Neuronal stem cell (in vitro differentiated cells): Measurements from ENCODE around the gene CRHR2.

Source experiments
- DNase-seq: peaks from one replicate; pipeline ENCODE4 v3.0.0-alpha.2; 2013; ENCODE audit warnings: low spot score
- H2AFZ ChIP-seq: one replicate; pipeline ENCODE4 v1.6.1; 2013; ENCODE audit warnings: mild to moderate bottlenecking, low read length, inconsistent platforms
- H2AK5ac ChIP-seq: 2 replicates; pipeline ENCODE4 v1.6.1; 2013; ENCODE audit warnings: low read depth, mild to moderate bottlenecking, inconsistent platforms, low read length, moderate library complexity, mixed read lengths
- H2BK120ac ChIP-seq: 2 replicates; pipeline ENCODE4 v1.6.1; 2013; ENCODE audit warnings: low read depth, mild to moderate bottlenecking, inconsistent platforms, low read length, moderate library complexity, mixed read lengths
- H2BK12ac ChIP-seq: one replicate; pipeline ENCODE4 v1.6.1; 2013; ENCODE audit warnings: low read length, inconsistent platforms
- H2BK15ac ChIP-seq: 2 replicates; pipeline ENCODE4 v1.6.1; 2013; ENCODE audit warnings: mild to moderate bottlenecking, low read length, inconsistent platforms, mixed read lengths
- H2BK5ac ChIP-seq: one replicate; pipeline ENCODE4 v1.6.1; 2013; ENCODE audit warnings: inconsistent platforms, mild to moderate bottlenecking, low read length, moderate library complexity
- H3K14ac ChIP-seq: one replicate; pipeline ENCODE4 v1.6.1; 2013; ENCODE audit warnings: low read length, inconsistent platforms
- H3K18ac ChIP-seq: 2 replicates; pipeline ENCODE4 v1.6.1; 2013; ENCODE audit warnings: low read length, inconsistent platforms
- H3K23ac ChIP-seq: 2 replicates; pipeline ENCODE4 v1.6.1; 2013; ENCODE audit warnings: low read depth, mild to moderate bottlenecking, mixed read lengths, low read length, inconsistent platforms; ENCODE audit not compliant: poor library complexity
- H3K27ac ChIP-seq: replicated peaks from 3 replicates; pipeline ENCODE4 v1.5.1; 2013; ENCODE audit warnings: low read length, inconsistent platforms
- H3K27me3 ChIP-seq, 3 experiments: 2 replicates each; pipeline ENCODE4 v1.6.1; 2013; ENCODE audit warnings: low read length in 3 of 3, mild to moderate bottlenecking in 2 of 3, inconsistent platforms in 1 of 3, low read depth in 1 of 3, mixed read lengths in 1 of 3, moderate library complexity in 1 of 3; ENCODE audit not compliant: control insufficient read depth in 3 of 3, insufficient read depth in 3 of 3
- H3K36me3 ChIP-seq, 2 donors: replicated peaks in 1 of 2; 2 replicates each; pipeline ENCODE4 v1.6.1; 2013; ENCODE audit warnings: low read length in 2 of 2; ENCODE audit not compliant: control insufficient read depth in 2 of 2, insufficient read depth in 2 of 2
- H3K4ac ChIP-seq: 2 replicates; pipeline ENCODE4 v1.6.1; 2013; ENCODE audit warnings: inconsistent platforms, mild to moderate bottlenecking, low read length, moderate library complexity
- H3K4me1 ChIP-seq, 2 donors: 1 replicate in 1 of 2; 2 replicates in 1 of 2; pipeline ENCODE4 v1.6.1; 2013; ENCODE audit warnings: low read length in 2 of 2, low read depth in 1 of 2; ENCODE audit not compliant: control insufficient read depth in 2 of 2, insufficient read depth in 1 of 2
- H3K4me2 ChIP-seq: one replicate; pipeline ENCODE4 v1.6.1; 2013; ENCODE audit warnings: mild to moderate bottlenecking, low read length, inconsistent platforms; ENCODE audit not compliant: insufficient read depth, poor library complexity, severe bottlenecking
- H3K4me3 ChIP-seq, 2 donors: 2 replicates each; pipeline ENCODE4 v1.5.1; 2013; ENCODE audit warnings: low read length in 2 of 2, mild to moderate bottlenecking in 2 of 2, inconsistent platforms in 1 of 2, moderate library complexity in 1 of 2
- H3K79me1 ChIP-seq: one replicate; pipeline ENCODE4 v1.6.1; 2013; ENCODE audit warnings: low read depth, mild to moderate bottlenecking, inconsistent platforms, low read length, moderate library complexity
- H3K9ac ChIP-seq: one replicate; pipeline ENCODE4 v1.6.1; 2013; ENCODE audit warnings: mild to moderate bottlenecking, low read depth, low read length, inconsistent platforms; ENCODE audit not compliant: poor library complexity
- H3K9me3 ChIP-seq, 2 donors: replicated peaks in 1 of 2; 2 replicates each; pipeline versions ENCODE3 to v1.6.1; 2013; ENCODE audit warnings: low read length in 2 of 2, mild to moderate bottlenecking in 2 of 2, inconsistent platforms in 1 of 2, low read depth in 1 of 2, mixed read lengths in 1 of 2, moderate library complexity in 1 of 2; ENCODE audit not compliant: control insufficient read depth in 2 of 2, insufficient read depth in 1 of 2
- H4K8ac ChIP-seq: one replicate; pipeline ENCODE4 v1.6.1; 2013; ENCODE audit warnings: low read depth, mild to moderate bottlenecking, inconsistent platforms, low read length, moderate library complexity
- H4K91ac ChIP-seq: one replicate; pipeline ENCODE4 v1.6.1; 2013; ENCODE audit warnings: low read length, low read depth, mild to moderate bottlenecking, inconsistent platforms; ENCODE audit not compliant: poor library complexity
- WGBS, 2 donors: extraction: QIAGEN DNeasy Blood & Tissue Kit; methylation state at CpG; one replicate each; pipeline ENCODE4 v1.1.7; 2013; ENCODE audit warnings: missing lambda C conversion rate in 2 of 2, mixed read lengths in 1 of 2; ENCODE audit not compliant: insufficient read length in 2 of 2, insufficient replicate concordance in 1 of 2; ENCODE audit errors: extremely low coverage in 2 of 2; 5-methylcytosine and 5-hydroxymethylcytosine counted together

The CRHR2 gene

DNA sequence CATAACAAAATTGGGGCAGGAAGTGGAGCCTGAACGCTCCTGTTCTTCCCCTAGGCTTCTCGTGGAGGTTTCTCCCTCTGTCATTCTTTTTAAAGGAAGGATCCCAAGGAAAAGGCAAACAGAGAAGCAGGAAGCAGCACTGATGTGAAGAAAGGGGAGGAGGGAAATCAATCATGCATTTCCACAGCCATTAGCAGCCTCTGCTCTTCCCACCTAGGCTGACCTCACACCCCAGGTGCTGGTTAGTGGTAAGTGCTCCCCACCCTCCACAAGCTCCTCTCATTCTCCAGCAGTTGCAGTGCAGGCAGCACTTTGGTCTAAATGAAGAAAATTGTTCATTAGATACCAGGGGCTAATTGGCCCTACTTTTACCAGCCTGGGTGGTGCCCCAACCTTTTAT is 2.6 kb downstream of the CRHR2 start:
- Histone ChIP-seq H3K27ac (no peak overlapping the region), H2BK5ac (no peak overlapping the region), H4K91ac (no peak overlapping the region), H4K8ac (no peak overlapping the region), H3K4ac (no peak overlapping the region), H2AK5ac (no peak overlapping the region), H3K27me3 (peaks cover 3 to 85% (median 31%) of the 10 kb centered on the region in 3 experiments), H2BK120ac (no peak overlapping the region), H3K4me1 (peaks cover 10 to 21% of the 10 kb centered on the region in 2 donors), H2BK15ac (no peak overlapping the region), H3K18ac (no peak overlapping the region), H3K23ac (no peak overlapping the region), H2BK12ac (no peak overlapping the region), H3K79me1 (no peaks in the 10 kb centered on the region), H3K9me3 (no peaks in the 10 kb centered on the region), H2AFZ (no peak overlapping the region), H3K4me2 (no peak overlapping the region), H3K14ac (no peak overlapping the region), H3K36me3 (no peaks in the 10 kb centered on the region), H3K9ac (no peak overlapping the region), H3K4me3 (no peak overlapping the region)
- WGBS, 2 donors: no CpG with 5 or more reads among the region's 2 CpGs
- no peak for DNase-seq

DNA sequence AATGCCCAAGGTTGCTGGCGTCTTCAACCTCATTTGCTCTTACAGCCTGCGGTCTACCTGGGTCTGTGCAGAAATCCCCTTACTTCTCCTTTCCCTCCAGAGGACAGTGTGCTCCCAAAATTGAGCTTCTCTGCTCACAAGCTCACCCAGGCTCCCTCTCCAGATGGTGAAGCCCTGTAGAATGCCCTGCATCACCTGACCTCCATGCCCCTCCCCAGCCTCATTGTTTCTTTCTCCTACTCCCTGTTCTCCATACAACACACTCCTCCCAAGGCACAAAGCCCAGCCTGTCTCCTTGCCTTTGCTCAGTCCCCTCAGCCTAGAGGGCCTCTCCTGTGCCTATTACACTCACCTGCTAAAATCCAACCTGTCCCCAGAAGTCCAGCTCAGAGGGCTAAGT is 3.5 kb downstream of the CRHR2 start:
- Histone ChIP-seq H3K18ac (no peak overlapping the region), H3K14ac (no peak overlapping the region), H2BK5ac (no peak overlapping the region), H3K4me2 (no peak overlapping the region), H2AFZ (no peak overlapping the region), H4K8ac (no peak overlapping the region), H3K9me3 (no peaks in the 10 kb centered on the region), H2AK5ac (no peak overlapping the region), H3K36me3 (no peaks in the 10 kb centered on the region), H2BK12ac (no peak overlapping the region), H3K27ac (no peak overlapping the region), H3K4ac (no peak overlapping the region), H3K4me3 (no peak overlapping the region), H4K91ac (no peak overlapping the region), H2BK120ac (no peak overlapping the region), H2BK15ac (no peak overlapping the region), H3K4me1 (peaks cover 7 to 18% of the 10 kb centered on the region in 2 donors), H3K9ac (no peak overlapping the region), H3K27me3 (peaks cover 3 to 77% (median 31%) of the 10 kb centered on the region in 3 experiments), H3K79me1 (no peaks in the 10 kb centered on the region), H3K23ac (no peak overlapping the region)
- DNase-seq: no peak
- no CpG with 5 or more reads among the region's 2 CpGs for WGBS, 2 donors

DNA sequence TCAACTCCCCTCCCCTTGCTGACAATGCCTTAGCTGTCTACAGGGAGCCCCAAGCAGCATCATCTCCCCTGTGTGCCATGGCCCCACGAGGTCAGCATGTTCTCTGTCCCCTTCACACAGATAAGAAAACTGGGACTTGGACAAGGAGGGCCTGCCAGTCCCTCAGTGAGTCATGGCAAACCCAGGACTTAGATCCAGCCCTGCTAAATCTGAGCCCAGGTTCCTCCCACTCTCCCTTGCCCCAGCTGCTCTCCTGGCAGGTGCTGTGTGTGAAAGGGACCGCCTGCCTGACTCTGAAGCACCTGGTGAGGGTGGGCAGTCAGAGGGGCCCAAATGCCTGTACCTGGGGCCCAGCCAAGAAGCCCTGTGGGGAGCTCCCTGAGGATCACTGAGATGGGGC is 7.4 kb downstream of the CRHR2 start:
- no peak overlapping the region for H4K91ac ChIP-seq
- H3K14ac ChIP-seq: no peak overlapping the region
- no CpG with 5 or more reads among the region's 2 CpGs for WGBS, 2 donors
- no peak overlapping the region for H2BK12ac ChIP-seq
- no peak overlapping the region for H3K4ac ChIP-seq
- no peak overlapping the region for H3K27ac ChIP-seq
- no peak overlapping the region for H3K18ac ChIP-seq
- H3K9ac ChIP-seq: no peak overlapping the region
- peaks cover 0 to 48% (median 0%) of the 10 kb centered on the region in 3 experiments for H3K27me3 ChIP-seq
- no peak overlapping the region for H3K4me2 ChIP-seq
- no peaks in the 10 kb centered on the region for H3K36me3 ChIP-seq
- no peak overlapping the region for H2AFZ ChIP-seq
- no peak overlapping the region for H2BK120ac ChIP-seq
- H4K8ac ChIP-seq: no peak overlapping the region
- no peak overlapping the region for H3K23ac ChIP-seq
- no peak overlapping the region for H3K4me3 ChIP-seq
- H3K79me1 ChIP-seq: no peaks in the 10 kb centered on the region
- H2AK5ac ChIP-seq: no peak overlapping the region
- peaks cover 0 to 10% of the 10 kb centered on the region in 2 donors for H3K4me1 ChIP-seq
- H3K9me3 ChIP-seq: no peaks in the 10 kb centered on the region
- no peak for DNase-seq
- H2BK15ac ChIP-seq: no peak overlapping the region
- no peak overlapping the region for H2BK5ac ChIP-seq

DNA sequence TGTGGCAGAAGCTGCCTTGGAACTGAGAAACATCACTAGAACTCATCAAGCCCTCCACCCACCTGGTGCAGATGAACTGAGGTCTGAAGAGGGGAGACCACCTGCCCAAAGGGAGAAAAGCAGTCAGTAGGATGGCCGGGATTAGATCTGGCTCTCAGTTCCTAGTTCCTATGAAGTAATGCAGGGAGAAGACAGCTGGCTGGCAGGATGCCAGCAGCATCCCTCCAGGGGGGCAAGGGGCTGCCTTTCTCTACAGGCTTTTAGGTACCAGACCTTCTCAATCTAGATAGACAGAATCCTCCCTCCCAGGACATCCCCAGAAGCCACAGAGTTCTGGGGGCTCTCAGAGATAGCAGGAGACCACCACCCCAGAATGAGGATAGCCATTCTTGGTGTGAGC is 7.8 kb downstream of the CRHR2 start:
- Histone ChIP-seq H3K4me1 (peaks cover 0 to 9% of the 10 kb centered on the region in 2 donors), H3K36me3 (no peaks in the 10 kb centered on the region), H2AK5ac (no peak overlapping the region), H3K14ac (no peak overlapping the region), H3K79me1 (no peaks in the 10 kb centered on the region), H3K27me3 (peaks cover 0 to 48% (median 0%) of the 10 kb centered on the region in 3 experiments), H3K4me2 (no peak overlapping the region), H2BK12ac (no peak overlapping the region), H2BK120ac (no peak overlapping the region), H2BK5ac (no peak overlapping the region), H4K91ac (no peak overlapping the region), H4K8ac (no peak overlapping the region), H3K4me3 (peak overlapping the region in 1 of 2 donors; percentile 6), H3K9me3 (no peaks in the 10 kb centered on the region), H3K18ac (no peak overlapping the region), H3K4ac (no peak overlapping the region), H3K9ac (no peak overlapping the region), H2BK15ac (no peak overlapping the region), H2AFZ (no peak overlapping the region), H3K23ac (peak overlapping the region; percentile 6), H3K27ac (no peak overlapping the region)
- no peak for DNase-seq
- no CpG with 5 or more reads among the region's 1 CpG for WGBS, 2 donors
